Activated naive CD4-positive, alpha-beta T cell treated with anti-CD3 and anti-CD28 coated beads, Interleukin-2, amount 50 U/mL, for 24 hours (primary cell): ENCODE measurements around the gene RAB6B.

Source experiments
- H3K27ac Mint-ChIP-seq: one replicate; pipeline ENCODE4 v1.8.0; 2021; ENCODE audit warnings: mild to moderate bottlenecking, mixed read lengths
- H3K27me3 Mint-ChIP-seq: one replicate; pipeline ENCODE4 v1.8.0; 2021; ENCODE audit warnings: mixed read lengths
- H3K36me3 Mint-ChIP-seq: one replicate; pipeline ENCODE4 v1.8.0; 2021; ENCODE audit warnings: mixed read lengths
- H3K4me1 Mint-ChIP-seq: one replicate; pipeline ENCODE4 v1.8.0; 2021; ENCODE audit warnings: mixed read lengths
- H3K4me3 Mint-ChIP-seq: one replicate; pipeline ENCODE4 v1.8.0; 2021; ENCODE audit warnings: mild to moderate bottlenecking, mixed read lengths
- H3K9me3 Mint-ChIP-seq: one replicate; pipeline ENCODE4 v1.8.0; 2021; ENCODE audit warnings: mixed read lengths

The RAB6B gene

GRCh38 chr3:133934073-133934970, 38.6 kb upstream of the RAB6B start:
- peaks cover under 1% of the 10 kb centered on the region for H3K27me3 Mint-ChIP-seq
- H3K27ac Mint-ChIP-seq: no peak overlapping the region
- no peak overlapping the region for H3K4me3 Mint-ChIP-seq
- no peaks in the 10 kb centered on the region for H3K4me1 Mint-ChIP-seq
- H3K9me3 Mint-ChIP-seq: no peaks in the 10 kb centered on the region
- no peaks in the 10 kb centered on the region for H3K36me3 Mint-ChIP-seq

GRCh38 chr3:133933097-133934024, 37.7 kb upstream of the RAB6B start:
- H3K4me1 Mint-ChIP-seq: no peaks in the 10 kb centered on the region
- no peak overlapping the region for H3K27ac Mint-ChIP-seq
- peaks cover 4% of the 10 kb centered on the region for H3K27me3 Mint-ChIP-seq
- no peaks in the 10 kb centered on the region for H3K9me3 Mint-ChIP-seq
- H3K4me3 Mint-ChIP-seq: no peak overlapping the region
- H3K36me3 Mint-ChIP-seq: no peaks in the 10 kb centered on the region

GRCh38 chr3:133932009-133932408, 36.3 kb upstream of the RAB6B start:
- H3K27ac Mint-ChIP-seq: no peak overlapping the region
- H3K4me1 Mint-ChIP-seq: peaks cover 5% of the 10 kb centered on the region

GRCh38 chr3:133931084-133931483, 35.4 kb upstream of the RAB6B start:
- H3K36me3 Mint-ChIP-seq: no peaks in the 10 kb centered on the region
- H3K4me3 Mint-ChIP-seq: no peak overlapping the region
- H3K27ac Mint-ChIP-seq: no peak overlapping the region
- peaks cover 5% of the 10 kb centered on the region for H3K4me1 Mint-ChIP-seq
- no peaks in the 10 kb centered on the region for H3K9me3 Mint-ChIP-seq
- peaks cover 8% of the 10 kb centered on the region for H3K27me3 Mint-ChIP-seq

More at GRCh38 chr3:133932009-133932408, 36.3 kb upstream of the RAB6B start:
- Mint-ChIP-seq H3K27me3 (peaks cover 8% of the 10 kb centered on the region), H3K9me3 (no peaks in the 10 kb centered on the region), H3K36me3 (no peaks in the 10 kb centered on the region), H3K4me3 (no peak overlapping the region)

GRCh38 chr3:133930341-133930933, 34.8 kb upstream of the RAB6B start:
- H3K9me3 Mint-ChIP-seq: no peaks in the 10 kb centered on the region
- H3K27me3 Mint-ChIP-seq: peaks cover 8% of the 10 kb centered on the region
- peaks cover 5% of the 10 kb centered on the region for H3K4me1 Mint-ChIP-seq
- no peaks in the 10 kb centered on the region for H3K36me3 Mint-ChIP-seq
- H3K4me3 Mint-ChIP-seq: no peak overlapping the region
- H3K27ac Mint-ChIP-seq: no peak overlapping the region

GRCh38 chr3:133928903-133929607, 33.4 kb upstream of the RAB6B start:
- Mint-ChIP-seq H3K4me1 (peaks cover 5% of the 10 kb centered on the region), H3K9me3 (no peaks in the 10 kb centered on the region), H3K36me3 (no peaks in the 10 kb centered on the region), H3K27ac (no peak overlapping the region), H3K27me3 (peaks cover 8% of the 10 kb centered on the region), H3K4me3 (no peak overlapping the region)

- Mint-ChIP-seq H3K9me3 (no peaks in the 10 kb centered on the region), H3K4me1 (peaks cover 5% of the 10 kb centered on the region), H3K27ac (peak overlapping the region; percentile 43), H3K36me3 (no peaks in the 10 kb centered on the region), H3K4me3 (peak overlapping the region; percentile 74), H3K27me3 (peaks cover 8% of the 10 kb centered on the region)
Measured at GRCh38 chr3:133928136-133928893, 32.6 kb upstream of the RAB6B start.

- H3K4me3 Mint-ChIP-seq: peak overlapping the region; percentile 74
- peak overlapping the region; percentile 43 for H3K27ac Mint-ChIP-seq
Measured at GRCh38 chr3:133927540-133928066, 31.9 kb upstream of the RAB6B start.

GRCh38 chr3:133926736-133927539, 31.3 kb upstream of the RAB6B start:
- H3K27me3 Mint-ChIP-seq: peaks cover 11% of the 10 kb centered on the region
- peak overlapping the region; percentile 69 for H3K4me3 Mint-ChIP-seq
- H3K4me1 Mint-ChIP-seq: peaks cover 5% of the 10 kb centered on the region
- H3K9me3 Mint-ChIP-seq: no peaks in the 10 kb centered on the region
- no peaks in the 10 kb centered on the region for H3K36me3 Mint-ChIP-seq
- no peak overlapping the region for H3K27ac Mint-ChIP-seq

More at GRCh38 chr3:133927540-133928066, 31.9 kb upstream of the RAB6B start:
- Mint-ChIP-seq H3K4me1 (peaks cover 5% of the 10 kb centered on the region), H3K27me3 (peaks cover 8% of the 10 kb centered on the region), H3K36me3 (no peaks in the 10 kb centered on the region), H3K9me3 (no peaks in the 10 kb centered on the region)

- no peaks in the 10 kb centered on the region for H3K9me3 Mint-ChIP-seq
- H3K4me3 Mint-ChIP-seq: no peak overlapping the region
- H3K4me1 Mint-ChIP-seq: peaks cover 5% of the 10 kb centered on the region
- H3K27me3 Mint-ChIP-seq: peaks cover 12% of the 10 kb centered on the region
- no peaks in the 10 kb centered on the region for H3K36me3 Mint-ChIP-seq
- no peak overlapping the region for H3K27ac Mint-ChIP-seq
Measured at GRCh38 chr3:133925960-133926735, 30.5 kb upstream of the RAB6B start.

- peaks cover 15% of the 10 kb centered on the region for H3K27me3 Mint-ChIP-seq
- H3K4me1 Mint-ChIP-seq: peaks cover 5% of the 10 kb centered on the region
- no peak overlapping the region for H3K4me3 Mint-ChIP-seq
- no peaks in the 10 kb centered on the region for H3K36me3 Mint-ChIP-seq
- no peaks in the 10 kb centered on the region for H3K9me3 Mint-ChIP-seq
- H3K27ac Mint-ChIP-seq: no peak overlapping the region
Measured at GRCh38 chr3:133924041-133924440, 28.4 kb upstream of the RAB6B start.

- Mint-ChIP-seq H3K4me1 (no peaks in the 10 kb centered on the region), H3K27ac (no peak overlapping the region), H3K4me3 (no peak overlapping the region), H3K9me3 (peaks cover 5% of the 10 kb centered on the region), H3K36me3 (no peaks in the 10 kb centered on the region), H3K27me3 (peaks cover 15% of the 10 kb centered on the region)
Measured at GRCh38 chr3:133921592-133921991, 25.9 kb upstream of the RAB6B start.

GRCh38 chr3:133917144-133917543, 21.5 kb upstream of the RAB6B start:
- Mint-ChIP-seq H3K4me3 (no peak overlapping the region), H3K4me1 (no peaks in the 10 kb centered on the region), H3K27ac (no peak overlapping the region), H3K36me3 (no peaks in the 10 kb centered on the region), H3K9me3 (peaks cover 5% of the 10 kb centered on the region), H3K27me3 (peaks cover 14% of the 10 kb centered on the region)
